IPS-18a (cell line): ENCODE data around the gene NDRG2.

Source experiments
- H3K27ac ChIP-seq: one replicate; pipeline ENCODE4 v1.5.1; 2013; ENCODE audit warnings: low read length
- H3K27me3 ChIP-seq: one replicate; pipeline ENCODE4 v1.6.1; 2013; ENCODE audit warnings: mild to moderate bottlenecking, low read length; ENCODE audit not compliant: control insufficient read depth, insufficient read depth
- H3K36me3 ChIP-seq: one replicate; pipeline ENCODE4 v1.6.1; 2013; ENCODE audit warnings: low read depth, low read length; ENCODE audit not compliant: control insufficient read depth
- H3K4me1 ChIP-seq: one replicate; pipeline ENCODE4 v1.6.1; 2013; ENCODE audit warnings: low read depth, low read length; ENCODE audit not compliant: control insufficient read depth
- H3K4me3 ChIP-seq: one replicate; pipeline ENCODE4 v1.5.1; 2013; ENCODE audit warnings: low read length
- H3K9ac ChIP-seq: one replicate; pipeline ENCODE4 v1.6.1; 2013; ENCODE audit warnings: mild to moderate bottlenecking, low read length, moderate library complexity
- H3K9me3 ChIP-seq: one replicate; pipeline ENCODE4 v1.6.1; 2013; ENCODE audit warnings: low read depth, low read length; ENCODE audit not compliant: control insufficient read depth

The NDRG2 gene

GRCh38 chr14:21024585-21025370, at the start of gene NDRG2:
Gene NDRG2, minus strand, starts transcription at chr14:21025061. Its CDS starts 1,746 bp downstream, at chr14:21023315.
- peaks cover 40% of the 10 kb centered on the region for H3K27me3 ChIP-seq

DNA sequence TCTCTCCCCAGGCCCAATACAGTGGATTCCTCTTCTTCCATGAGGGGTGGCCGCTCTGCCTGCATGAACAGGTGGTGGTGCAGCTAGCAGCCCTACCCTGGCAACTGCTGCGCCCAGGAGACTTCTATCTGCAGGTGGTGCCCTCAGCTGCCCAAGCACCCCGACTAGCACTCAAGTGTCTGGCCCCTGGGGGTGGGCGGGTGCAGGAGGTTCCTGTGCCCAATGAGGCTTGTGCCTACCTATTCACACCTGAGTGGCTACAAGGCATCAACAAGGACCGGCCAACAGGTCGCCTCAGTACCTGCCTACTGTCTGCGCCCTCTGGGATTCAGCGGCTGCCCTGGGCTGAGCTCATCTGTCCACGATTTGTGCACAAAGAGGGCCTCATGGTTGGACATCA, 49.1 kb upstream of the NDRG2 start:
- H3K4me1 ChIP-seq: peaks cover 9% of the 10 kb centered on the region
- no peaks in the 10 kb centered on the region for H3K27me3 ChIP-seq
- H3K9me3 ChIP-seq: no peaks in the 10 kb centered on the region
- H3K9ac ChIP-seq: no peak overlapping the region
- peaks cover 62% of the 10 kb centered on the region for H3K36me3 ChIP-seq
- no peak overlapping the region for H3K27ac ChIP-seq
- H3K4me3 ChIP-seq: no peak overlapping the region

More at GRCh38 chr14:21024585-21025370, at the start of gene NDRG2:
- Histone ChIP-seq H3K4me1 (peaks cover 18% of the 10 kb centered on the region), H3K36me3 (no peaks in the 10 kb centered on the region), H3K4me3 (peak within 1 kb of the TSS; percentile 75), H3K9ac (peak within 1 kb of the TSS; percentile 56), H3K9me3 (no peaks in the 10 kb centered on the region), H3K27ac (no peak within 1 kb of the TSS)

- H3K9ac ChIP-seq: no peak overlapping the region
- no peak overlapping the region for H3K27ac ChIP-seq
- peaks cover 51% of the 10 kb centered on the region for H3K36me3 ChIP-seq
- no peak overlapping the region for H3K4me3 ChIP-seq
- no peaks in the 10 kb centered on the region for H3K9me3 ChIP-seq
- peaks cover 7% of the 10 kb centered on the region for H3K27me3 ChIP-seq
- H3K4me1 ChIP-seq: peaks cover 16% of the 10 kb centered on the region
These were observed 48.0 kb upstream of the NDRG2 start for GRCh38 chr14:21072781-21073339.

DNA sequence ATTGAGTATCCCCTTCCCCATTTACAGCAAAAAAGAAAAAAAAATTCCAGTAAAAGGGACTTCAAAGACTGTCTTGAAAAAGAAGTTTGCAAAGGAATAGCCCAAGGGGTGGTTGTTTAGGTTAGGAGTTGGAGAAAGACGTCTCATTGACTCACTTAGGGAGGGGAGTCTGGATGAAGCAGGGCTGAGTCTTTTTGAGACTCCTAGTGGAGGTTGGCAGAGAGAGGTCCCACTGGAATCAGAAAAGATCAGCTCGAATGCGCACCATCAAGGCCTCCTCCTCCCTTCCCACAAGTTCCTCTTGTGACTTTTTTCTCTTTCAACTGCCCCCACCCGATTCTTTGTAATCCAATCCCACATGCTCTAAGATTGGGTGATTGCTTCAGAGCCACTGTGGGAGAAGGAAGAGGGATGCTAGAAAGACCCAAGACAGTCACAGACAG, 47.2 kb upstream of the NDRG2 start:
- Histone ChIP-seq H3K36me3 (peaks cover 43% of the 10 kb centered on the region), H3K9ac (peak overlapping the region; percentile 89), H3K4me3 (peak overlapping the region; percentile 69), H3K9me3 (no peaks in the 10 kb centered on the region), H3K27ac (peak overlapping the region; percentile 14), H3K27me3 (peaks cover 15% of the 10 kb centered on the region), H3K4me1 (peaks cover 16% of the 10 kb centered on the region)

GRCh38 chr14:21071225-21072030, 46.6 kb upstream of the NDRG2 start:
- no peaks in the 10 kb centered on the region for H3K9me3 ChIP-seq
- H3K9ac ChIP-seq: peak overlapping the region; percentile 89
- H3K4me1 ChIP-seq: peaks cover 16% of the 10 kb centered on the region
- peak overlapping the region; percentile 19 for H3K27ac ChIP-seq
- peak overlapping the region; percentile 69 for H3K4me3 ChIP-seq
- peaks cover 37% of the 10 kb centered on the region for H3K36me3 ChIP-seq
- peaks cover 16% of the 10 kb centered on the region for H3K27me3 ChIP-seq

GRCh38 chr14:21070610-21071224, 45.9 kb upstream of the NDRG2 start:
- Histone ChIP-seq H3K27me3 (peaks cover 16% of the 10 kb centered on the region), H3K4me3 (peak overlapping the region; percentile 69), H3K9me3 (no peaks in the 10 kb centered on the region), H3K9ac (peak overlapping the region; percentile 89), H3K36me3 (peaks cover 30% of the 10 kb centered on the region), H3K27ac (peak overlapping the region; percentile 19), H3K4me1 (peaks cover 16% of the 10 kb centered on the region)

DNA sequence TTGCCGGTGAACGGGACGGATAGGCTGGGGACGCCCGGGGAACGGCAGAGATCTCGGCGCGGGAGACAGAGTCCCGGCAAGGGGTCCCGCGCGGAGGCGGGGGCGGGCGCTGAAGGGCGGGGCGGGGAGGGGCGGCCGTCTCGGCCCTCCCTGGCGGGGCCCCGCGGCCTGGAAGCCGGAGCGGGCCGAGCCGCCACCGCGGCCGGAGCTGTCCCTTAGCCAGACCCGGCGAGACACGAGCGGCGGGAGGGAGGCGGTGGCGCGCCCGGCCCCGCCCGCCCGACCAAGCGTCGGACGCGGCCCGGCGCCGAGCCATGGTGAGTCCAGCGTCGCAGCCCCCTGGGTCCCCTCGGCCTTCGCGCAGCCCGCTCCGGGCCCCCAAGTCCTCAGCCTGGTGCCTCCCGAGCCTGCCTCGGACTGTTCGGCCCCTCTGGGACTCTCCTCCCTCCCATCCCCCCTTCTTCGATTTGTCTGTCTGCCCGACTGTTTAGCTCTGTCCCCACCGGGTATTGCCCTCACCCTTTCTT, 45.3 kb upstream of the NDRG2 start, which contains the start of gene ARHGEF40:
TSS of gene ARHGEF40 (plus strand) at position 222 of the 527 bp plus-strand sequence. CDS start at position 315, 93 bp downstream.
- Histone ChIP-seq H3K36me3 (peaks cover 24% of the 10 kb centered on the region), H3K9ac (peak within 1 kb of the TSS; percentile 89), H3K9me3 (no peaks in the 10 kb centered on the region), H3K4me1 (peaks cover 16% of the 10 kb centered on the region), H3K27me3 (peaks cover 16% of the 10 kb centered on the region), H3K4me3 (peak within 1 kb of the TSS; percentile 69), H3K27ac (peak within 1 kb of the TSS; percentile 89)

GRCh38 chr14:21069388-21070082, 44.7 kb upstream of the NDRG2 start:
- peak overlapping the region; percentile 89 for H3K27ac ChIP-seq
- peak overlapping the region; percentile 69 for H3K4me3 ChIP-seq
- H3K9me3 ChIP-seq: no peaks in the 10 kb centered on the region

DNA sequence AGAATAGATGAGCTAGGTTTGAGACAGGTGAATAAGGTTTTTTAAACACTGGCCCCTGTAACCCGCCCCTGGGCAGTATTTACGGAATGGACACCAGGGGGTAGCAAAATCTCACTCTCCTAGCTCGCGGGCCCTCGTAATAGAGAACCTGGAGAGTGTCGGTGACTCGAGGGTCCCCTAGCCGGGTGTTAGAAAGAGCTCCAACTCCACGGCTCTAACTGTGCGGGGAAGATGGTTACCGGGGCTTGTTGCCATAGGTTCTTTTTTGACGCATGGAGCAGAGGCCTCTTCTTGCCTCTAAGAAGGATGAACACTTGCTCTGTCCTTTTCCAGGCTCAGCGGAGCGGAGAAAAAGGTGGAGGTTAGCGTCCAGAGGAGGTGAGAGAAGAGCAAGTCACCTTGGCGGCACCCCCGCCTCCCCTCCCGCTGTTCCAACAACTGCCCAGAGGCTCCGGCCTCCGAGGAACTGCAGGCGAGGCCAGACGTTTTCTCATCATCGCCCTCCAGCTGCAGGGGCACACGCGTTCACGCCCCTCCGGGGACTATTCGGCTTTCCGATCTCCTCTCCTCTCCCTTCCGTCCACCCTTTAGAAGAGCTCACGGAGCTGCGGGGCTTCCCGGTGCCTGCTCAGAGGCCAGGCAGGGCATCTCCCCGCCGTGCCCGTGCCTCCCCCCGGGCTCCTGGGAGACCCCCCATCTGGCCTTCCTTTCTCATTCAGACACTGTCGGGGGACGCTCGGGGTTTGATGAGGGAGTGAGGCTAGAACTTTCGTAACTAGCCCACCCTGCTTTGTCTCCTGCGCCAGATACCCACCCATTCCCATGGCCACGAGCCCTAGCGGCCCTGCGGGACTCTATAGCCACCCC, 43.9 kb upstream of the NDRG2 start:
- peak overlapping the region; percentile 69 for H3K4me3 ChIP-seq
- peak overlapping the region; percentile 48 for H3K27ac ChIP-seq
- H3K27me3 ChIP-seq: peaks cover 16% of the 10 kb centered on the region
- H3K36me3 ChIP-seq: peaks cover 12% of the 10 kb centered on the region
- no peaks in the 10 kb centered on the region for H3K9me3 ChIP-seq
- peaks cover 17% of the 10 kb centered on the region for H3K4me1 ChIP-seq
- H3K9ac ChIP-seq: peak overlapping the region; percentile 89

More at GRCh38 chr14:21069388-21070082, 44.7 kb upstream of the NDRG2 start:
- H3K9ac ChIP-seq: peak overlapping the region; percentile 89
- H3K27me3 ChIP-seq: peaks cover 16% of the 10 kb centered on the region
- H3K4me1 ChIP-seq: peaks cover 16% of the 10 kb centered on the region
- peaks cover 18% of the 10 kb centered on the region for H3K36me3 ChIP-seq
